Endothelial cell (in vitro differentiated cells): ENCODE results near the gene INAFM2. TPM values are rescaled to one million over a fixed set of nuclear protein-coding genes. Genes with fewer than 3 reads are reported as not detected.

Experiments used
- DNase-seq: peaks from one replicate; pipeline ENCODE4 v3.0.0; 2021; ENCODE audit warnings: low spot score
- H3K27ac Mint-ChIP-seq: one replicate; pipeline ENCODE4 v1.8.0; 2021; ENCODE audit warnings: mixed read lengths, inconsistent platforms; ENCODE audit not compliant: unreplicated experiment
- H3K27me3 Mint-ChIP-seq: one replicate; pipeline ENCODE4 v1.8.0; 2021; ENCODE audit warnings: mild to moderate bottlenecking, moderate library complexity, mixed read lengths, inconsistent platforms; ENCODE audit not compliant: unreplicated experiment
- H3K36me3 Mint-ChIP-seq: one replicate; pipeline ENCODE4 v1.8.0; 2021; ENCODE audit warnings: mild to moderate bottlenecking, low read depth, mixed read lengths, inconsistent platforms; ENCODE audit not compliant: unreplicated experiment
- H3K4me1 Mint-ChIP-seq: one replicate; pipeline ENCODE4 v1.8.0; 2021; ENCODE audit warnings: mild to moderate bottlenecking, mixed read lengths, inconsistent platforms; ENCODE audit not compliant: unreplicated experiment
- H3K4me3 Mint-ChIP-seq: one replicate; pipeline ENCODE4 v1.8.0; 2021; ENCODE audit warnings: mild to moderate bottlenecking, mixed read lengths, inconsistent platforms; ENCODE audit not compliant: unreplicated experiment
- H3K9me3 Mint-ChIP-seq: one replicate; pipeline ENCODE4 v1.8.0; 2021; ENCODE audit warnings: mixed read lengths, inconsistent platforms; ENCODE audit not compliant: unreplicated experiment
- CTCF ChIP-seq: fragments of 200-600 bp; sonication (generic); IDR thresholded peaks from one replicate; pipeline ENCODE4 v1.5.0; 2021; ENCODE audit warnings: antibody characterized with exemption; ENCODE audit not compliant: unreplicated experiment
- total RNA-seq: library from RNA; stranded (reverse); fragmentation: NEBNext Ultra II Directional; extraction: Animal tissue kit (Norgen Biotek cat#: 25700); gene quantifications from one replicate; pipeline ENCODE4 v1.2.1, GENCODE V29; 2021; ENCODE audit not compliant: unreplicated experiment

Gene INAFM2
- total RNA-seq, 1 donor from 2014 or later, result 17.7 TPM

DNA sequence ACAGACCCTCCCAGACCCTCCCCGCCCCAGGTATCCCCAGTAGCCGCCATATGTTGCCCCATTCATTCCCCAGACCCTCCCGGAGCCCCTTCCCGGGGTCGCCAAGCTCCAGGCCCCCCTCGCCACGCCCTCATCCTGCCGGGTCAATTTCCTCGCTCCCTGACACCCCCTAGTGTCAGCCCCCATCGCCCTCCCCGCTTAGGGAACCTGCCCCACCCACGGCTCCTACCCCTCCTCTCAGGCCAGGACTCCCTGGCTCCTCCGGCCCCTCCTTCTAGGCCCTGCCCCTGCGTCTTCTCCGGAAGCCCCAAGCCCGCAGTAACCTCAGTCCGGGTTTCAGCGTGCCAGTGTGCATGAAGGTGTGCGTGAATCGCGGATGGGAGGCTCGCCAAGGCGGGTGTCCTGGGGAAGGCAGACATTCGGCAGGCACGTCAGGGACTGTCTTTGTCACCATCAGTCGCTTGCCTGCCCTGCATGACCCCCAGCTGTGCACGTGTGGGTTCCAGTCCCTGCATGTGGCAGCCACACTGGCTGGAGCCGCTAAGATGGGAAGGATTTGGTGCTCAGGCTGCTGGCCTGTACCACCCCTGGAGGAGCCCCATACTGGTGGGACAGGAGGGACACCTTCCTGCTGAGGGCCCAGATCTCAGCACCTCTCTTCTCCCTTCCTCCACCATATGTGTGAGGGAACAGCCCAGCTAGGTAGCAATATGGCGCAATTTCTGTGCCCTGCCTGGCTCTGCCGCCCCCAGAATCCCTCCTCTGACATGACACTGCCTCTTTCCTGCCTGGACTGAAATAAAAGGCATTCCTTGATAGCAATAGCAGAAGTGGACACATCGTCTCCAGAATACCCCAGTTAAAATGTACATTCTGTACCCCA lies 35.2 kb downstream of the INAFM2 start:
- no peak overlapping the region for H3K27ac Mint-ChIP-seq
- peaks cover 5% of the 10 kb centered on the region for H3K4me1 Mint-ChIP-seq
- no peak for TF ChIP-seq CTCF
- peak overlapping the region; percentile 78 for H3K4me3 Mint-ChIP-seq
- H3K36me3 Mint-ChIP-seq, result no peaks in the 10 kb centered on the region
- no peaks in the 10 kb centered on the region for H3K9me3 Mint-ChIP-seq
- DNase-seq, result no peak
- peaks cover 17% of the 10 kb centered on the region for H3K27me3 Mint-ChIP-seq

- peak overlapping the region; percentile 78 for H3K4me3 Mint-ChIP-seq
- peaks cover 14% of the 10 kb centered on the region for H3K27me3 Mint-ChIP-seq
- no peaks in the 10 kb centered on the region for H3K4me1 Mint-ChIP-seq
- H3K27ac Mint-ChIP-seq, result no peak overlapping the region
- H3K36me3 Mint-ChIP-seq, result no peaks in the 10 kb centered on the region
- no peaks in the 10 kb centered on the region for H3K9me3 Mint-ChIP-seq
- no peak for DNase-seq
- TF ChIP-seq CTCF, result no peak
Measured at GRCh38 chr15:40360015-40360414, 36.5 kb downstream of the INAFM2 start.

- no peak for TF ChIP-seq CTCF
- Mint-ChIP-seq H3K27ac (no peak overlapping the region), H3K4me1 (no peaks in the 10 kb centered on the region), H3K27me3 (peaks cover 19% of the 10 kb centered on the region), H3K36me3 (no peaks in the 10 kb centered on the region), H3K4me3 (no peak overlapping the region), H3K9me3 (no peaks in the 10 kb centered on the region)
- no peak for DNase-seq
Measured at GRCh38 chr15:40361640-40362039, 38.1 kb downstream of the INAFM2 start.

DNA sequence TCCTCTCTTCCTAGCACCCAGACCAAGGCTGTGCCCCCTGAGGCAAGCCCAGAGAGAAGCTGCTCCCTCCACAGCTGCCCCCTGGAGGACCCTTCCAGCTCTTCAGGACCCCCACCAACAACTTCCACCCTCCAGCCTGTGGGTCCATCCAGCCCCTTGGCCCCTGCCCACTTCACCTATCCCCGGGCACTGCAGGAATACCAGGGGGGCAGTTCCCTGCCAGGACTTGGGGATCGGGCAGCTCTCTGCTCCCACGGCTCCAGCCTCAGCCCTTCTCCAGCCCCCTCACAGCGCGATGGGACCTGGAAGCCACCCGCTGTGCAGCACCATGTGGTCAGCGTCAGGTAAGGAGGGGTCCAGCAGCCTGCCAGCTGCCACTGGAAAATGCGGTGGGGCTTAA lies 40.1 kb downstream of the INAFM2 start:
- Mint-ChIP-seq H3K27ac (no peak overlapping the region), H3K9me3 (no peaks in the 10 kb centered on the region), H3K4me1 (no peaks in the 10 kb centered on the region), H3K4me3 (no peak overlapping the region), H3K27me3 (peaks cover 13% of the 10 kb centered on the region), H3K36me3 (no peaks in the 10 kb centered on the region)
- TF ChIP-seq CTCF, result no peak
- no peak for DNase-seq

DNA sequence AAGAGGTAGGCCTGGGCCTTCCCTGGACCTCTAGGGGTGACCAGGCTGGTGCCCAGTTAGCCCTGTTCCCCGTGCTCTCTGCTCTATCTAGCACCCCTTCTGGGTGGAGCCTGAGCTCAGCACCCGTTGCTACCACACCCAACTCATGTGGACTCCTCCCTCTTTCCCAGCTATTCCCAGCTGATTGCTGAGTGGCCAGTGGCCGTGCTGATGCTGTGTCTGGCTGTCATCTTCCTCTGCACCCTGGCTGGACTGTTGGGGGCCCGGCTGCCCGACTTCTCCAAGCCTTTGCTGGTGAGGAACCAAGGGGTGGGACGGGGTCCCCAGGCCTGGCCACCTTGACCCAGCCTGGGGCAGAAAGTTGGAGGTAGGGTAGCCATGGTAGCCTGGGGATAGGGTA lies 40.8 kb downstream of the INAFM2 start:
- H3K27ac Mint-ChIP-seq, result no peak overlapping the region
- no peak for TF ChIP-seq CTCF
- DNase-seq, result no peak
- peaks cover 14% of the 10 kb centered on the region for H3K27me3 Mint-ChIP-seq
- H3K9me3 Mint-ChIP-seq, result no peaks in the 10 kb centered on the region
- H3K4me1 Mint-ChIP-seq, result no peaks in the 10 kb centered on the region
- H3K36me3 Mint-ChIP-seq, result peaks cover 3% of the 10 kb centered on the region
- no peak overlapping the region for H3K4me3 Mint-ChIP-seq
